MM.1S (cell line): ENCODE measurements around the gene XIRP2.

Experiments used
- DNase-seq: peaks from one replicate; pipeline ENCODE4 v3.0.0-alpha.2; 2015
- H2AFZ ChIP-seq: fragments of 300-600 bp; sonication (generic); 2 replicates; pipeline ENCODE4 v1.6.0; 2016; ENCODE audit warnings: antibody characterized with exemption, low read length
- H3F3A ChIP-seq: fragments of 300-600 bp; sonication (generic); 2 replicates; pipeline ENCODE4 v1.6.1; 2016; ENCODE audit warnings: mild to moderate bottlenecking, antibody characterized with exemption, low read length, moderate library complexity, mixed read lengths; ENCODE audit not compliant: insufficient read depth
- H3K27ac ChIP-seq: fragments of 300-600 bp; sonication (generic); 2 replicates; pipeline ENCODE4 v1.5.1; 2016; ENCODE audit warnings: mild to moderate bottlenecking, low read length
- H3K27me3 ChIP-seq: fragments of 300-600 bp; sonication (generic); replicated peaks from 2 replicates; pipeline ENCODE4 v1.6.0; 2016; ENCODE audit warnings: low read length; ENCODE audit not compliant: insufficient read depth
- H3K36me3 ChIP-seq: fragments of 300-600 bp; sonication (generic); replicated peaks from 2 replicates; pipeline ENCODE4 v1.6.1; 2016; ENCODE audit warnings: mild to moderate bottlenecking, low read length, mixed read lengths; ENCODE audit not compliant: insufficient read depth
- H3K4me1 ChIP-seq: fragments of 300-600 bp; sonication (generic); 2 replicates; pipeline ENCODE4 v1.6.1; 2016; ENCODE audit warnings: low read length, mixed read lengths
- H3K4me2 ChIP-seq: fragments of 300-600 bp; sonication (generic); 2 replicates; pipeline ENCODE4 v1.6.0; 2016; ENCODE audit warnings: low read depth, low read length
- H3K4me3 ChIP-seq: fragments of 300-600 bp; sonication (generic); 2 replicates; pipeline ENCODE4 v1.5.1; 2016; ENCODE audit warnings: low read length, mixed read lengths
- H3K79me2 ChIP-seq: fragments of 300-600 bp; sonication (generic); 2 replicates; pipeline ENCODE4 v1.6.1; 2016; ENCODE audit warnings: mixed run types, low read length, mixed read lengths
- H3K9ac ChIP-seq: fragments of 300-600 bp; sonication (generic); 2 replicates; pipeline ENCODE4 v1.6.1; 2016; ENCODE audit warnings: low read length, mixed read lengths
- H3K9me2 ChIP-seq: fragments of 300-600 bp; sonication (generic); replicated peaks from 2 replicates; pipeline ENCODE4 v1.6.1; 2016; ENCODE audit warnings: mild to moderate bottlenecking, low read length, mixed read lengths; ENCODE audit not compliant: insufficient read depth
- H3K9me3 ChIP-seq: fragments of 300-600 bp; sonication (generic); replicated peaks from 2 replicates; pipeline ENCODE4 v1.6.1; 2016; ENCODE audit warnings: mild to moderate bottlenecking, low read length, mixed read lengths; ENCODE audit not compliant: insufficient read depth
- H4K20me1 ChIP-seq: fragments of 300-600 bp; sonication (generic); 2 replicates; pipeline ENCODE4 v1.6.1; 2016; ENCODE audit warnings: mild to moderate bottlenecking, low read length, moderate library complexity, mixed read lengths; ENCODE audit not compliant: insufficient read depth
- EZH2 ChIP-seq: fragments of 300-600 bp; sonication (generic); optimal IDR thresholded peaks from 2 replicates; pipeline ENCODE3; 2017; ENCODE audit warnings: low read depth, mild to moderate bottlenecking, antibody characterized with exemption, low read length, mixed read lengths
- EZH2phosphoT487 ChIP-seq: fragments of 300-600 bp; sonication (generic); IDR thresholded peaks from 2 replicates; pipeline ENCODE4 v1.6.1; 2018; ENCODE audit warnings: antibody characterized with exemption, low read length
- TF ChIP-seq, protein P1 (sequence below): fragments of 300-600 bp; sonication (generic); IDR thresholded peaks from 2 replicates; pipeline ENCODE4 v1.5.1; 2016; ENCODE audit warnings: antibody characterized with exemption, low read length, mixed read lengths

XIRP2 gene

GRCh38 chr2:167001165-167001564 is 112.9 kb downstream of the XIRP2 start:
- no peaks in the 10 kb centered on the region for H4K20me1 ChIP-seq
- H3K9me3 ChIP-seq: no peaks in the 10 kb centered on the region
- no peak for DNase-seq
- H3K9ac ChIP-seq: no peak overlapping the region
- H3K79me2 ChIP-seq: no peaks in the 10 kb centered on the region
- TF ChIP-seq EZH2phosphoT487: no peak
- TF ChIP-seq, protein P1, sequence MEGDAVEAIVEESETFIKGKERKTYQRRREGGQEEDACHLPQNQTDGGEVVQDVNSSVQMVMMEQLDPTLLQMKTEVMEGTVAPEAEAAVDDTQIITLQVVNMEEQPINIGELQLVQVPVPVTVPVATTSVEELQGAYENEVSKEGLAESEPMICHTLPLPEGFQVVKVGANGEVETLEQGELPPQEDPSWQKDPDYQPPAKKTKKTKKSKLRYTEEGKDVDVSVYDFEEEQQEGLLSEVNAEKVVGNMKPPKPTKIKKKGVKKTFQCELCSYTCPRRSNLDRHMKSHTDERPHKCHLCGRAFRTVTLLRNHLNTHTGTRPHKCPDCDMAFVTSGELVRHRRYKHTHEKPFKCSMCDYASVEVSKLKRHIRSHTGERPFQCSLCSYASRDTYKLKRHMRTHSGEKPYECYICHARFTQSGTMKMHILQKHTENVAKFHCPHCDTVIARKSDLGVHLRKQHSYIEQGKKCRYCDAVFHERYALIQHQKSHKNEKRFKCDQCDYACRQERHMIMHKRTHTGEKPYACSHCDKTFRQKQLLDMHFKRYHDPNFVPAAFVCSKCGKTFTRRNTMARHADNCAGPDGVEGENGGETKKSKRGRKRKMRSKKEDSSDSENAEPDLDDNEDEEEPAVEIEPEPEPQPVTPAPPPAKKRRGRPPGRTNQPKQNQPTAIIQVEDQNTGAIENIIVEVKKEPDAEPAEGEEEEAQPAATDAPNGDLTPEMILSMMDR: no peak
- TF ChIP-seq EZH2: no peak
- no peaks in the 10 kb centered on the region for H3K36me3 ChIP-seq
- no peaks in the 10 kb centered on the region for H3K4me1 ChIP-seq
- no peak overlapping the region for H3K4me3 ChIP-seq
- H3F3A ChIP-seq: no peaks in the 10 kb centered on the region
- no peak overlapping the region for H3K27ac ChIP-seq
- no peaks in the 10 kb centered on the region for H3K9me2 ChIP-seq
- no peak overlapping the region for H2AFZ ChIP-seq
- H3K27me3 ChIP-seq: no peaks in the 10 kb centered on the region
- H3K4me2 ChIP-seq: no peak overlapping the region

DNA sequence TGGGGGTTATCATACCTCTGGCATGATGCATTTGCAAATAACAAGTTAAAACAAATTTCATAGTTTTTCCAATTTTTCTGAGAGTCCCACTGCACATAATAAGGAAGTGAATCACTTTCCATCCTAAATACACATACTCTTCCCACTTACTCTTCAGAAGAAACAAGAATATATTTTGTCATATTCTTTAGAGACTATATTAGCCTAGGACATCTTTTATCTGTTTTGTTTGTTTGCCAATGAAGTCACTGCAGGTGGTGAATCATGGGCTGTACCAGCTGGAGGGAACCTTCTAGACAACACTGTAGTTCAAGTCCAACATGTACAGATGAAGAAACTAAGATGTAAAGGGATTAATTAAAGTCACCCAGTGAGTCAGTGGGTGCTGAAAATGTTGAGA is 116.8 kb downstream of the XIRP2 start:
- H3K4me1 ChIP-seq: no peaks in the 10 kb centered on the region
- H3K9me3 ChIP-seq: no peaks in the 10 kb centered on the region
- H3K79me2 ChIP-seq: no peaks in the 10 kb centered on the region
- H3K27ac ChIP-seq: no peak overlapping the region
- H3K27me3 ChIP-seq: no peaks in the 10 kb centered on the region
- no peaks in the 10 kb centered on the region for H4K20me1 ChIP-seq
- H3K36me3 ChIP-seq: no peaks in the 10 kb centered on the region
- H3K4me2 ChIP-seq: no peak overlapping the region
- H3K9me2 ChIP-seq: no peaks in the 10 kb centered on the region
- DNase-seq: no peak
- no peak overlapping the region for H2AFZ ChIP-seq
- TF ChIP-seq, protein P1: no peak
- TF ChIP-seq EZH2phosphoT487 (no peak), EZH2 (no peak)
- no peak overlapping the region for H3K9ac ChIP-seq
- H3K4me3 ChIP-seq: no peak overlapping the region
- no peaks in the 10 kb centered on the region for H3F3A ChIP-seq

DNA sequence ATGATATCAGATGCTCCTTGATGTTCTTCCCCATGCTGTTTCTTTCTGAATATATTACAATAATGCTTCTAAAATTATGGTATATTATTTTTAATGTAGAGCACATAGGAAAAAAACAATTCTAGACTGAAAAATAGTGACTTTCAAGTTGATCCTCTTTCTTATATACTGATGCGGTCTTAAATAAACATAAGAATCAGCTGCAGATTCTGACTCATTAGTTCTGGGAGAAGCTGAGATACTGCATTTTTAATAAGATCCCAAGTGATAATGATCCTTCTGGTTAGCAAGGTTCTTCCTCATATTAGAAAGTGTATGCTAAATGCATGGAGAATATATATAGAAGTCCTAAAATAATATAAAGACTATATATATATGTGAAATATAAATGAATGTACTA is 124.9 kb downstream of the XIRP2 start:
- no peak for DNase-seq
- Histone ChIP-seq H3K9ac (no peak overlapping the region), H2AFZ (no peak overlapping the region), H3K79me2 (no peaks in the 10 kb centered on the region), H4K20me1 (no peaks in the 10 kb centered on the region), H3K9me3 (no peaks in the 10 kb centered on the region), H3K27me3 (no peaks in the 10 kb centered on the region), H3F3A (no peaks in the 10 kb centered on the region), H3K4me1 (no peaks in the 10 kb centered on the region), H3K36me3 (no peaks in the 10 kb centered on the region), H3K9me2 (no peaks in the 10 kb centered on the region), H3K27ac (no peak overlapping the region), H3K4me2 (no peak overlapping the region), H3K4me3 (no peak overlapping the region)
- TF ChIP-seq, protein P1: no peak
- TF ChIP-seq EZH2 (no peak), EZH2phosphoT487 (no peak)
